ENCODE measurements around the gene GFM2. TPM values are rescaled to one million over a fixed set of nuclear protein-coding genes. Genes with fewer than 3 reads are reported as not detected.

The GFM2 gene
- total and polyA plus RNA-seq, 2 of the 13 experiments (the other 11 are each of a cell fraction or from before 2014, with no cell fraction given), result 22.0 to 41.6 TPM

DNA sequence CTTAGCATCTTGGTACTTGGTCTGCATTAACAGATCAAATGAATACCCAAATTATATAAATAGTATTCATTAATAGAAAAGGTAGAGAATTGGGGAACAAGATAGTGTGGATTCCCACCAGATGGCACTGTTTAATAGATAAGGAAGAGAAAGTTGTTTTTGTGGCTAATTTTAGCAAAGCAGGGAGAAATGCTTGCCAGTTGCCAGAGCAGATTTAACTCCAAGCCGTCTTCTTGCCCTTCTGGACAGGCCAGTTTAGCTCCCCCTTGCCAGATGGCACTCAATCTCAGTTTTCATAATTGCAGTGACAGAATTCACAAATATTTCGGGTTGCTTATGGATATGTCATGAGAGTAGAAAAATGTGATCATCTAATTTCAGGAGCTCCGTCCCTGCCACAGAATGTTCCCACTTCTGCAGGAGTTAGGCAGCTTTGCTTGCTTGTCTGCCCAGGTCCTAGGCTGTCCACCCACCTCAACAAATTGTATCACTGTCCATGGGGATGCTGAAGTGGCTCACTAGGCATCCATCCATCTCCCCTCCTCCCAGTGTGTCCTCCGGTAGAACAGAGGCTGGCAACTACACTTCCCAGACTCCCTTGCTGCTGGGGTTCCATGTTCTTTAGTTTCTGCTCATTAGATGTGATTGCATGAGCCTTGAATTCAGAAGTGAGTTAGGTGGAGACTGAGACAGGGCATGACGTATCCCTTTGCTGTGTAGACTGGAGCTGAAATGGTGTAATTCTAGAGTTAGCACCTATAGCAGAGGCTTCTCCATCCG, 93.7 kb downstream of the GFM2 start (continued):
- TF ChIP-seq ZFP90 (CRISPR knock-in tag; IDR thresholded peaks at IDR 0.05; ENCODE audit: borderline replicate concordance) (no peak), ESRRA (CRISPR knock-in tag; IDR thresholded peaks at IDR 0.05; ENCODE audit: low read depth) (no peak), ZNF775 (CRISPR knock-in tag; IDR thresholded peaks at IDR 0.05; ENCODE audit: borderline replicate concordance) (no peak), ZNF274 (CRISPR knock-in tag; IDR thresholded peaks at IDR 0.05) (no peak), ZBTB8A (CRISPR knock-in tag; IDR thresholded peaks at IDR 0.05; ENCODE audit: borderline replicate concordance, low read depth) (no peak), EEA1 (CRISPR knock-in tag; IDR thresholded peaks at IDR 0.05; ENCODE audit: borderline replicate concordance) (no peak), FOXP4 (CRISPR knock-in tag; IDR thresholded peaks at IDR 0.05) (no peak), RFX3 (CRISPR knock-in tag; IDR thresholded peaks at IDR 0.05) (no peak), KDM1A (CRISPR knock-in tag; IDR thresholded peaks at IDR 0.05) (no peak), YY1 (IDR thresholded peaks at IDR 0.05; ENCODE audit: insufficient read depth, insufficient replicate concordance, low read depth, low read length) (peak; percentile 65), SMC3 (IDR thresholded peaks at IDR 0.05; ENCODE audit: low read length) (peak; percentile 51), ZNF143 (CRISPR knock-in tag; IDR thresholded peaks at IDR 0.05) (peak; percentile 85), AGO2 (optimal IDR thresholded peaks at IDR 0.05; ENCODE audit: low read depth, low read length) (no peak), ZBTB14 (CRISPR knock-in tag; IDR thresholded peaks at IDR 0.05) (no peak), ZNF317 (CRISPR knock-in tag; IDR thresholded peaks at IDR 0.05) (no peak), U2AF1 (optimal IDR thresholded peaks at IDR 0.05; ENCODE audit: low read depth, low read length) (no peak), ZKSCAN5 (CRISPR knock-in tag; IDR thresholded peaks at IDR 0.05) (no peak), RORA (CRISPR knock-in tag; IDR thresholded peaks at IDR 0.05) (no peak)
- TF ChIP-seq, protein P1, sequence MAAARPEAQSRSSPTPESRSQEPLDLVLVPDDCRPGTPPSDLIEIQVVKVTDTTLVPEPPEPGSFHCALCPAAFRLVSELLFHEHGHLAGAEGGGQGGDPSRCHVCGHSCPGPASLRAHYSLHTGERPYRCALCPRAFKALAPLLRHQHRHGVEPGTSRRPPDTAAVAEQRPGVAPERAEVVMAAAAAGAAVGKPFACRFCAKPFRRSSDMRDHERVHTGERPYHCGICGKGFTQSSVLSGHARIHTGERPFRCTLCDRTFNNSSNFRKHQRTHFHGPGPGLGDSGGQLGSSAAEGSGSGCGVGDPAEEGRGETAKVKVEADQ (CRISPR knock-in tag; IDR thresholded peaks at IDR 0.05; ENCODE audit: borderline replicate concordance), result no peak
- TF ChIP-seq, protein P2, sequence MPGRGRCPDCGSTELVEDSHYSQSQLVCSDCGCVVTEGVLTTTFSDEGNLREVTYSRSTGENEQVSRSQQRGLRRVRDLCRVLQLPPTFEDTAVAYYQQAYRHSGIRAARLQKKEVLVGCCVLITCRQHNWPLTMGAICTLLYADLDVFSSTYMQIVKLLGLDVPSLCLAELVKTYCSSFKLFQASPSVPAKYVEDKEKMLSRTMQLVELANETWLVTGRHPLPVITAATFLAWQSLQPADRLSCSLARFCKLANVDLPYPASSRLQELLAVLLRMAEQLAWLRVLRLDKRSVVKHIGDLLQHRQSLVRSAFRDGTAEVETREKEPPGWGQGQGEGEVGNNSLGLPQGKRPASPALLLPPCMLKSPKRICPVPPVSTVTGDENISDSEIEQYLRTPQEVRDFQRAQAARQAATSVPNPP (CRISPR knock-in tag; IDR thresholded peaks at IDR 0.05), result no peak
